Cerebellar cortex (tissue), 1 donor: ENCODE data around the gene CLEC16A.
A peak's percentile ranks its signal among the peaks of the same experiment; 100 is the strongest.
"Not testable (repeated sequence)": the region's sequence is repeated elsewhere in the genome, so short reads cannot be mapped to it uniquely, and the experiment has no call there.

Source experiments
- DNase-seq: peaks from one replicate; pipeline ENCODE4 v3.0.0-alpha.2; 2015; ENCODE audit warnings: low spot score

CLEC16A gene

GRCh38 chr16:10966129-10966528 is 21.8 kb downstream of the CLEC16A start:
- DNase-seq = no peak

GRCh38 chr16:10966559-10966958 is 22.2 kb downstream of the CLEC16A start:
- DNase-seq = not testable (repeated sequence)

- DNase-seq = no peak
Measured at GRCh38 chr16:10967986-10968385, 23.6 kb downstream of the CLEC16A start.

GRCh38 chr16:10968498-10968897 is 24.1 kb downstream of the CLEC16A start:
- DNase-seq = no peak

- no peak for DNase-seq
Measured at GRCh38 chr16:10969615-10970014, 25.3 kb downstream of the CLEC16A start.

- no peak for DNase-seq
Measured at GRCh38 chr16:10970065-10970464, 25.7 kb downstream of the CLEC16A start.

- DNase-seq = peak; percentile 82
Measured at GRCh38 chr16:10971560-10971961, 27.2 kb downstream of the CLEC16A start.

GRCh38 chr16:10972108-10972818 is 27.9 kb downstream of the CLEC16A start:
- DNase-seq = no peak

GRCh38 chr16:10972819-10973464 is 28.6 kb downstream of the CLEC16A start:
- no peak for DNase-seq

GRCh38 chr16:10976634-10977033 is 32.3 kb downstream of the CLEC16A start:
- no peak for DNase-seq

GRCh38 chr16:10978124-10978523 is 33.8 kb downstream of the CLEC16A start:
- DNase-seq = no peak

GRCh38 chr16:10978871-10979446 is 34.6 kb downstream of the CLEC16A start:
- DNase-seq = no peak

GRCh38 chr16:10979717-10980601 is 35.6 kb downstream of the CLEC16A start:
- DNase-seq = peak; percentile 36

GRCh38 chr16:10980813-10981212 is 36.4 kb downstream of the CLEC16A start:
- peak; percentile 18 for DNase-seq

GRCh38 chr16:10981697-10982216 is 37.4 kb downstream of the CLEC16A start:
- DNase-seq = no peak

GRCh38 chr16:10982465-10983150 is 38.2 kb downstream of the CLEC16A start:
- no peak for DNase-seq

- no peak for DNase-seq
Measured at GRCh38 chr16:10983159-10983558, 38.8 kb downstream of the CLEC16A start.

- DNase-seq = no peak
Measured at GRCh38 chr16:10984509-10984908, 40.1 kb downstream of the CLEC16A start.

GRCh38 chr16:10987361-10988163 is 43.2 kb downstream of the CLEC16A start:
- no peak for DNase-seq

- no peak for DNase-seq
Measured at GRCh38 chr16:10988164-10988803, 43.9 kb downstream of the CLEC16A start.
